Measurements from ENCODE around the gene NCOA1. TPM values are rescaled to one million over a fixed set of nuclear protein-coding genes. Genes with fewer than 3 reads are reported as not detected.

Gene NCOA1
- polyA plus RNA-seq, 3 donors: 7.3 to 30.2 (median 10.2) TPM

GRCh38 chr2:24501813-24502212 is 10.8 kb downstream of the NCOA1 start:
- no CpG with 5 or more reads among the region's 2 CpGs for WGBS (ENCODE audit: insufficient coverage)
- intact Hi-C loops (cut with micrococcal nuclease): no loop called here
- Mint-ChIP-seq H3K27me3 (ENCODE audit: low read depth in 3 of 3) (peaks cover 0 to 3% (median 0%) of the 10 kb centered on the region in 3 donors), H3K4me1 (peaks cover 24% of the 10 kb centered on the region), H3K9me3 (no peaks in the 10 kb centered on the region), H3K4me3 (no peak overlapping the region), H3K27ac (no peak overlapping the region), H3K36me3 (peaks cover 2 to 7% of the 10 kb centered on the region in 2 donors)
- Histone ChIP-seq H3K79me2 (ENCODE audit: insufficient read depth, low read length) (peaks cover 100% of the 10 kb centered on the region), H3K4me2 (replicated peaks; ENCODE audit: extremely low read depth, low read length, poor library complexity, severe bottlenecking) (no peak overlapping the region), H2AFZ (ENCODE audit: insufficient read depth, low read depth, low read length, poor library complexity, severe bottlenecking) (no peak overlapping the region), H3K27me3 (ENCODE audit: control insufficient read depth in 2 of 2, insufficient read depth in 2 of 2, low read length in 2 of 2) (no peaks in the 10 kb centered on the region), H3K4me3 (replicated peaks in 1 of 3; ENCODE audit: low read depth in 2 of 3, low read length in 3 of 3) (no peak overlapping the region), H3K27ac (ENCODE audit: low read depth in 1 of 2, low read length in 2 of 2) (no peak overlapping the region), H4K20me1 (ENCODE audit: insufficient read depth, low read length) (peaks cover 100% of the 10 kb centered on the region), H3K9me3 (replicated peaks in 1 of 2; ENCODE audit: control insufficient read depth in 1 of 2, insufficient read depth in 1 of 2, low read length in 2 of 2) (no peaks in the 10 kb centered on the region), H3K36me3 (replicated peaks in 1 of 2; ENCODE audit: control insufficient read depth in 1 of 2, insufficient read depth in 2 of 2, low read length in 2 of 2) (no peaks in the 10 kb centered on the region), H3K9ac (ENCODE audit: insufficient read depth, low read length, poor library complexity, severe bottlenecking) (no peak overlapping the region), H3K4me1 (ENCODE audit: control insufficient read depth in 1 of 2, insufficient read depth in 2 of 2, low read length in 2 of 2) (peaks cover 5 to 7% of the 10 kb centered on the region in 2 donors)
- no peak for DNase-seq
- no peak for TF ChIP-seq CTCF (IDR thresholded peaks at IDR 0.05)

- no peaks in the 10 kb centered on the region for H3K27me3 Mint-ChIP-seq (ENCODE audit: low read depth in 3 of 3)
- Histone ChIP-seq H3K4me1 (ENCODE audit: control insufficient read depth in 1 of 2, insufficient read depth in 2 of 2, low read length in 2 of 2) (peaks cover 12 to 27% of the 10 kb centered on the region in 2 donors), H3K36me3 (replicated peaks in 1 of 2; ENCODE audit: control insufficient read depth in 1 of 2, insufficient read depth in 2 of 2, low read length in 2 of 2) (no peaks in the 10 kb centered on the region), H3K27me3 (ENCODE audit: control insufficient read depth in 2 of 2, insufficient read depth in 2 of 2, low read length in 2 of 2) (no peaks in the 10 kb centered on the region), H3K27ac (ENCODE audit: low read depth in 1 of 2, low read length in 2 of 2) (no peak overlapping the region), H3K4me2 (replicated peaks; ENCODE audit: extremely low read depth, low read length, poor library complexity, severe bottlenecking) (no peak overlapping the region), H3K4me3 (replicated peaks in 1 of 3; ENCODE audit: low read depth in 2 of 3, low read length in 3 of 3) (no peak overlapping the region), H3K79me2 (ENCODE audit: insufficient read depth, low read length) (peaks cover 99% of the 10 kb centered on the region), H3K9ac (ENCODE audit: insufficient read depth, low read length, poor library complexity, severe bottlenecking) (no peak overlapping the region), H4K20me1 (ENCODE audit: insufficient read depth, low read length) (peaks cover 100% of the 10 kb centered on the region), H3K9me3 (replicated peaks in 1 of 2; ENCODE audit: control insufficient read depth in 1 of 2, insufficient read depth in 1 of 2, low read length in 2 of 2) (no peaks in the 10 kb centered on the region), H2AFZ (ENCODE audit: insufficient read depth, low read depth, low read length, poor library complexity, severe bottlenecking) (no peak overlapping the region)
- H3K36me3 Mint-ChIP-seq: peaks cover 0 to 7% of the 10 kb centered on the region in 2 donors
- DNase-seq: no peak
- peak overlapping the region in 2 of 7 donors; percentile 17 to 34 for H3K27ac Mint-ChIP-seq
- no peak for TF ChIP-seq CTCF (IDR thresholded peaks at IDR 0.05)
- intact Hi-C loops (cut with micrococcal nuclease): no loop called here
- peaks cover 0 to 1% (median 0%) of the 10 kb centered on the region in 7 donors for H3K9me3 Mint-ChIP-seq
- 79% methylated on average over 2 of the region's 6 CpGs for WGBS (ENCODE audit: insufficient coverage)
- H3K4me1 Mint-ChIP-seq: peaks cover 50% of the 10 kb centered on the region
- H3K4me3 Mint-ChIP-seq: no peak overlapping the region
These were observed 14.7 kb downstream of the NCOA1 start for GRCh38 chr2:24505534-24506275.

Measured in CD14-positive monocyte (primary cell).